Measurements from ENCODE around the gene HMGN5.

HMGN5 gene

GRCh38 chrX:81232218-81232617 lies 30.5 kb upstream of the HMGN5 start:
- TF ChIP-seq CTCF (IDR thresholded peaks at IDR 0.05; ENCODE audit: low read depth, low read length) = no peak
- no peak overlapping the region for H3K4me3 ChIP-seq (ENCODE audit: low read depth, low read length)
- H3K36me3 ChIP-seq = no peaks in the 10 kb centered on the region
- H3K9me3 ChIP-seq (ENCODE audit: severe bottlenecking) = no peaks in the 10 kb centered on the region
- H3K27ac ChIP-seq = no peak overlapping the region
- DNase-seq = no peak
- H3K27me3 ChIP-seq (ENCODE audit: insufficient read depth, low read depth, severe bottlenecking) = no peaks in the 10 kb centered on the region

GRCh38 chrX:81231476-81231875 lies 29.8 kb upstream of the HMGN5 start:
- Histone ChIP-seq H3K4me3 (ENCODE audit: low read depth, low read length) (no peak overlapping the region), H3K27ac (no peak overlapping the region), H3K27me3 (ENCODE audit: insufficient read depth, low read depth, severe bottlenecking) (no peaks in the 10 kb centered on the region), H3K36me3 (no peaks in the 10 kb centered on the region), H3K9me3 (ENCODE audit: severe bottlenecking) (no peaks in the 10 kb centered on the region)
- DNase-seq = no peak
- no peak for TF ChIP-seq CTCF (IDR thresholded peaks at IDR 0.05; ENCODE audit: low read depth, low read length)

- no peak for TF ChIP-seq CTCF (IDR thresholded peaks at IDR 0.05; ENCODE audit: low read depth, low read length)
- no peak for DNase-seq
- Histone ChIP-seq H3K9me3 (ENCODE audit: severe bottlenecking) (no peaks in the 10 kb centered on the region), H3K27ac (no peak overlapping the region), H3K4me3 (ENCODE audit: low read depth, low read length) (no peak overlapping the region), H3K27me3 (ENCODE audit: insufficient read depth, low read depth, severe bottlenecking) (no peaks in the 10 kb centered on the region), H3K36me3 (no peaks in the 10 kb centered on the region)
Observed at GRCh38 chrX:81229901-81230300, 28.2 kb upstream of the HMGN5 start.

GRCh38 chrX:81229229-81229628 lies 27.5 kb upstream of the HMGN5 start:
- H3K4me3 ChIP-seq (ENCODE audit: low read depth, low read length) = no peak overlapping the region
- no peaks in the 10 kb centered on the region for H3K9me3 ChIP-seq (ENCODE audit: severe bottlenecking)
- no peaks in the 10 kb centered on the region for H3K36me3 ChIP-seq
- H3K27me3 ChIP-seq (ENCODE audit: insufficient read depth, low read depth, severe bottlenecking) = no peaks in the 10 kb centered on the region
- H3K27ac ChIP-seq = no peak overlapping the region
- no peak for TF ChIP-seq CTCF (IDR thresholded peaks at IDR 0.05; ENCODE audit: low read depth, low read length)
- DNase-seq = no peak

GRCh38 chrX:81215685-81216084 lies 14.0 kb upstream of the HMGN5 start:
- Histone ChIP-seq H3K36me3 (no peaks in the 10 kb centered on the region), H3K27ac (no peak overlapping the region), H3K9me3 (ENCODE audit: severe bottlenecking) (no peaks in the 10 kb centered on the region), H3K27me3 (ENCODE audit: insufficient read depth, low read depth, severe bottlenecking) (no peaks in the 10 kb centered on the region), H3K4me3 (ENCODE audit: low read depth, low read length) (no peak overlapping the region)
- no peak for DNase-seq
- TF ChIP-seq CTCF (IDR thresholded peaks at IDR 0.05; ENCODE audit: low read depth, low read length) = no peak

GRCh38 chrX:81208916-81209315 lies 7.2 kb upstream of the HMGN5 start:
- peak overlapping the region; percentile 11; the same call in 1 of the 2 replicates for H3K4me3 ChIP-seq (ENCODE audit: low read depth, low read length)
- no peaks in the 10 kb centered on the region for H3K27me3 ChIP-seq (ENCODE audit: insufficient read depth, low read depth, severe bottlenecking)
- peaks cover 2% of the 10 kb centered on the region for H3K9me3 ChIP-seq (ENCODE audit: severe bottlenecking)
- TF ChIP-seq CTCF (IDR thresholded peaks at IDR 0.05; ENCODE audit: low read depth, low read length) = no peak
- peak overlapping the region; percentile 52 for H3K27ac ChIP-seq
- no peak for DNase-seq
- H3K36me3 ChIP-seq = no peaks in the 10 kb centered on the region
